Spleen (tissue), 7 donors: ENCODE results near the gene PPP1R37.
A peak's percentile ranks its signal among the peaks of the same experiment; 100 is the strongest.

Experiments
- POLR2A ChIP-seq, 3 donors: fragments of 450-650 bp; IDR thresholded peaks; one replicate each; pipeline ENCODE4 v1.5.1; 2017; ENCODE audit warnings: antibody characterized with exemption in 3 of 3, mild to moderate bottlenecking in 1 of 3
- POLR2AphosphoS5 ChIP-seq, 3 donors: sonication (generic); formaldehyde crosslinking; IDR thresholded peaks; one replicate each; pipeline ENCODE4 v1.5.1; 2017; ENCODE audit warnings: antibody characterized with exemption in 3 of 3
- TF ChIP-seq, protein P1 (sequence below), 11 experiments: fragments of 200-600 bp in 7 of 11; fragments of 450-650 bp in 4 of 11; sonication (generic) in 4 of 11; IDR thresholded peaks in 8 of 11; conservative IDR thresholded peaks in 3 of 11; 1 replicate in 7 of 11; 2 replicates in 4 of 11; pipeline versions ENCODE4 v1.4.0 to v1.8.0; 2016 to 2021; ENCODE audit warnings: antibody characterized with exemption in 11 of 11, inconsistent platforms in 4 of 11, mild to moderate bottlenecking in 1 of 11
- donor health status: DM: no; HTN: no; CAD: no; lungs with moderate emphysema.
- donor health status: DM: no; HTN: no; CAD: no.
- donor health status: DM: no; HTN: no; CAD: no.

DNA sequence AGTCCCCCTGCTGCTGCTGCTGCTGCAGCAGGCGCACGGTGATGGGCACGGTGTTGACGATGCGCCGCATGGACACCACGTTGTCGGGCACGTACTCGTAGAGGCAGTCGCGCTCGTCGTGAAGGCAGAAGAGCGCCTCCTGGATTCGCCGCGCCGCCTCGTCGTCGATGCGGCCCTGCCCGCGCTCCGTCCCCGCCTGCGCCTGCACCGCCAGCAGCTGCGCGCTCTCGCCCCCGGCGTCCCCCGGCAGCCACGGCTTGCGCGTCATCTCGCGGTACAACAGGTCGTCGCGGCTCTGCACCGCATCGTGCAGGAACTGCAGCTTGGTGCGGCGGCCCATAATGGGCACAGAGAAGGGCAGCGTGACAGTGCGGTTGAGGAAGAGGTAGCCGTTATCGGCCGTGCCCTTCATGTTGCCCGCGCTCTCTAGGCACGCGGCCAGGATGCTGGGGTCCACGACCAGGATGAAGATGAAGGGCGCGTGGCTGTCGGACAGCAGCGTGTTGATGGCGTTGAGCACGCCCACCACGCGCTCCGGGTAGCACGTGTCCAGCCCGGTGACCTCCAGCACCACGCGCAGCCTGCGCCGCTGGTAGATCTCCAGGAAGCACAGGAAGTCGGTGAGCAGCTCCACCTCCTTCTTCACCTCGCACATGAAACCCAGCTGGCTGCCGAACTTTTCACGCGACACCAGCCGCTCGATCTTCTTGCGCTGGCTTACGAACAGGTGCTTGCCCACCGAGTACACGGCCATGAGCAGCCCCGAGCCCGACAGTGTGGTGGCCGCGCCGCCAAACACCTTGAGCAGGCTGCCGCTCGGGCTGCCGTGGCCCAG lies 59.7 kb downstream of the PPP1R37 start:
- TF ChIP-seq, protein P1, sequence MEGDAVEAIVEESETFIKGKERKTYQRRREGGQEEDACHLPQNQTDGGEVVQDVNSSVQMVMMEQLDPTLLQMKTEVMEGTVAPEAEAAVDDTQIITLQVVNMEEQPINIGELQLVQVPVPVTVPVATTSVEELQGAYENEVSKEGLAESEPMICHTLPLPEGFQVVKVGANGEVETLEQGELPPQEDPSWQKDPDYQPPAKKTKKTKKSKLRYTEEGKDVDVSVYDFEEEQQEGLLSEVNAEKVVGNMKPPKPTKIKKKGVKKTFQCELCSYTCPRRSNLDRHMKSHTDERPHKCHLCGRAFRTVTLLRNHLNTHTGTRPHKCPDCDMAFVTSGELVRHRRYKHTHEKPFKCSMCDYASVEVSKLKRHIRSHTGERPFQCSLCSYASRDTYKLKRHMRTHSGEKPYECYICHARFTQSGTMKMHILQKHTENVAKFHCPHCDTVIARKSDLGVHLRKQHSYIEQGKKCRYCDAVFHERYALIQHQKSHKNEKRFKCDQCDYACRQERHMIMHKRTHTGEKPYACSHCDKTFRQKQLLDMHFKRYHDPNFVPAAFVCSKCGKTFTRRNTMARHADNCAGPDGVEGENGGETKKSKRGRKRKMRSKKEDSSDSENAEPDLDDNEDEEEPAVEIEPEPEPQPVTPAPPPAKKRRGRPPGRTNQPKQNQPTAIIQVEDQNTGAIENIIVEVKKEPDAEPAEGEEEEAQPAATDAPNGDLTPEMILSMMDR (IDR thresholded peaks at IDR 0.05 in 8 of 11, conservative IDR thresholded peaks at IDR 0.05 in 3 of 11), result no peak
- TF ChIP-seq POLR2A (IDR thresholded peaks at IDR 0.05), result no peak
- TF ChIP-seq POLR2AphosphoS5 (IDR thresholded peaks at IDR 0.05), result peak; percentile 5 to 73 (median 65)
